ENCODE measurements around the gene DISP2.

DISP2 gene, protein sequence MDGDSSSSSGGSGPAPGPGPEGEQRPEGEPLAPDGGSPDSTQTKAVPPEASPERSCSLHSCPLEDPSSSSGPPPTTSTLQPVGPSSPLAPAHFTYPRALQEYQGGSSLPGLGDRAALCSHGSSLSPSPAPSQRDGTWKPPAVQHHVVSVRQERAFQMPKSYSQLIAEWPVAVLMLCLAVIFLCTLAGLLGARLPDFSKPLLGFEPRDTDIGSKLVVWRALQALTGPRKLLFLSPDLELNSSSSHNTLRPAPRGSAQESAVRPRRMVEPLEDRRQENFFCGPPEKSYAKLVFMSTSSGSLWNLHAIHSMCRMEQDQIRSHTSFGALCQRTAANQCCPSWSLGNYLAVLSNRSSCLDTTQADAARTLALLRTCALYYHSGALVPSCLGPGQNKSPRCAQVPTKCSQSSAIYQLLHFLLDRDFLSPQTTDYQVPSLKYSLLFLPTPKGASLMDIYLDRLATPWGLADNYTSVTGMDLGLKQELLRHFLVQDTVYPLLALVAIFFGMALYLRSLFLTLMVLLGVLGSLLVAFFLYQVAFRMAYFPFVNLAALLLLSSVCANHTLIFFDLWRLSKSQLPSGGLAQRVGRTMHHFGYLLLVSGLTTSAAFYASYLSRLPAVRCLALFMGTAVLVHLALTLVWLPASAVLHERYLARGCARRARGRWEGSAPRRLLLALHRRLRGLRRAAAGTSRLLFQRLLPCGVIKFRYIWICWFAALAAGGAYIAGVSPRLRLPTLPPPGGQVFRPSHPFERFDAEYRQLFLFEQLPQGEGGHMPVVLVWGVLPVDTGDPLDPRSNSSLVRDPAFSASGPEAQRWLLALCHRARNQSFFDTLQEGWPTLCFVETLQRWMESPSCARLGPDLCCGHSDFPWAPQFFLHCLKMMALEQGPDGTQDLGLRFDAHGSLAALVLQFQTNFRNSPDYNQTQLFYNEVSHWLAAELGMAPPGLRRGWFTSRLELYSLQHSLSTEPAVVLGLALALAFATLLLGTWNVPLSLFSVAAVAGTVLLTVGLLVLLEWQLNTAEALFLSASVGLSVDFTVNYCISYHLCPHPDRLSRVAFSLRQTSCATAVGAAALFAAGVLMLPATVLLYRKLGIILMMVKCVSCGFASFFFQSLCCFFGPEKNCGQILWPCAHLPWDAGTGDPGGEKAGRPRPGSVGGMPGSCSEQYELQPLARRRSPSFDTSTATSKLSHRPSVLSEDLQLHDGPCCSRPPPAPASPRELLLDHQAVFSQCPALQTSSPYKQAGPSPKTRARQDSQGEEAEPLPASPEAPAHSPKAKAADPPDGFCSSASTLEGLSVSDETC (N-terminal part only)

GRCh38 chr15:40357723-40358470 is at the start of gene DISP2:
TSS of gene DISP2 (plus strand) at chr15:40358219. CDS start at chr15:40358322, 103 bp downstream.
- DNase-seq = peak; percentile 94

GRCh38 chr15:40309344-40309862 is 48.6 kb upstream of the DISP2 start:
- no peak for DNase-seq

GRCh38 chr15:40310001-40310959 is 47.7 kb upstream of the DISP2 start:
- peak; percentile 89 for DNase-seq

DNA sequence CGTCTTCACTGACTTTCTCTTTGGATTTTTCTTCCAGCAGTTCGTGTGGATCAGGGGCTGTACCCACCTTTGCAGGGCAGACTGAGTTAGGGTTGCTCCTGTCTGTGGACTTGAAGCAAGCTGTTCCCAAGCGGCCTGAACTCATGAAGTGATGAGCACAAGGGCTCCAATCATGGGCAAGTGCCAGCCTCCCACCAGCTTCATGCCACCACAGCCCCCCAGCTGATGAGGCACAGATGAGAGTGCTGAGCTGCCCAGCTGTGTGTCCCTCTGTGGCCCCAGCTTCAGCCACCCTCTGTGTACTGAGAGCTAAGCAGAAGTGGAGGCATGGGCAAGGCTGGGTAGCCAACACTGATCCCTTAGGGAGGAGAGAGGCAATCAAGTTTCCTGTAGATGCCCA is 47.0 kb upstream of the DISP2 start:
- DNase-seq = no peak

DNA sequence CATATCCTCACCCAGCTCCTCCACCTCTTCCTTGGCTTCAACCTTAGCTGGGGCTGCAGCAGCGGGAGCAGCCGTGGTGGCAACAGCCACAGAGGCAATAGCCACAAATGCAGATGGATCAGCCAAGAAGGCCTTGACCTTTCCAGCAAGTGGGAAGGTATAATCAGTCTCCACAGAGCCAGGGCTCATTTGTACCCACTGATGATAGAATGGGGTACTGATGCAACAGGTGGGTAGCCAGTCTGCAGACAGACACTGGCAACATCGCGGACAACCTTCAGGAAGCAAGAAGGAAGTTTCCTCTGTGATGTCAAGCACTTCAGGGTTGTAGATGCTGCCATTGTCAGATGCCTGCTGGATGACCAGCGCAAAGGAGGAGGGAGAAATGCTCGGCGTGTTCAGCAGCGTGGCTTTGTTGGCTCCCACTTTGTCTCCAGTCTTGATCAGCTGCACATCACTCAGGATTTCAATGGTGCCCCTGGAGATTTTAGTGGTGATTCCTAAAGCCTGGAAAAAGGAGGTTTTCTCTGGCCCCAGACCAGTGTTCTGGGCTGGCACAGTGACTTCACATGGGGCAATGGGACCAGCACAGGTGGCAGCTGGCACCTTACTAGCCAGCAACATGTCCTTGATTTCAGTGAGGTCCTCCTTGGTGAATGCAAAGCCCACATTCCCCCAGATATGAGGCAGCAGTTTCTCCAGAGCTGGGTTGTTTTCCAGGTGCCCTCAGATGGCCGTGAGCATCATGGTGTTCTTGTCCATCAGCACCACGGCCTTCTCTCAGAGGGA is 45.5 kb upstream of the DISP2 start:
- DNase-seq = no peak

DNA sequence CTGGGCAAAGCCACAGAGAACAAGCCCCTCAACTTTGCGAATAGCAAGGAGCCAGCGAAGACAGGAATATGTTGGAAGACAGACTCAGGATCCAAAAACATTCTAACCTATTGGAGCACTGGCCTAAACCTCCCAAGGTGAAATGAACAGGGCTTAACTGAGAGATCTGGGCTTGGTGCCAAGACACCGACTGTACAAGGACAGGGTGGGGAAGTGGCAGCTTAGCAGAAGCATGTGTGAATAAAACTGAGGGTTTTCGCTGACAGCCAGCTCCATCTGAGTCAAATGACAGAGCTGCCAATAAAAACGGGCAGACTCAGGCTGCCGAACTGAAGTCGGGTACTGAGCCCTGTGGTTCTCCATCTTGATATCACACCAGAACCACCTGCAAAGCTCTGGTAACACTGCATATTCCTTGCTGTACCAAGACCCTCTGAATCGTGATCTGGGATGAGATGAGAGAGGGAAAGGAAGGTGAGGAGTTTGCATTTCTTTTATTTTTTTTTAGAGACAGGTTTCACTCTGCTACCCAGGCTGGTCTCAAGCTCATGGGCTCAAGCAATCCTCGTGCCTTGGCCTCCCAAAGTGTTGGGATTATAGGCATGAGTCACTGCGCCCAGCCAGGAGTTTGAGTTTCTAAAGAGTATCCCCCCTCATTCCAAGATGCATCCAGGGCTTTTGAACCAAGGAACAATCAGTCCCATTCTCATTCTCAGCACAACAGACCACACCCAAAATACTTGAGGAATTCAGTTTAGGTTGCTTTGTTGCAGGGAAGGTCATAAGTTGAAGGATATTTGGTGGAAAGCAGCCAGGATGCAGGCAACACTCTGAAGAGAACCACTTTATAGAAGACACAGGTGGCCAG is 44.3 kb upstream of the DISP2 start:
- peak; percentile 91 for DNase-seq

DNA sequence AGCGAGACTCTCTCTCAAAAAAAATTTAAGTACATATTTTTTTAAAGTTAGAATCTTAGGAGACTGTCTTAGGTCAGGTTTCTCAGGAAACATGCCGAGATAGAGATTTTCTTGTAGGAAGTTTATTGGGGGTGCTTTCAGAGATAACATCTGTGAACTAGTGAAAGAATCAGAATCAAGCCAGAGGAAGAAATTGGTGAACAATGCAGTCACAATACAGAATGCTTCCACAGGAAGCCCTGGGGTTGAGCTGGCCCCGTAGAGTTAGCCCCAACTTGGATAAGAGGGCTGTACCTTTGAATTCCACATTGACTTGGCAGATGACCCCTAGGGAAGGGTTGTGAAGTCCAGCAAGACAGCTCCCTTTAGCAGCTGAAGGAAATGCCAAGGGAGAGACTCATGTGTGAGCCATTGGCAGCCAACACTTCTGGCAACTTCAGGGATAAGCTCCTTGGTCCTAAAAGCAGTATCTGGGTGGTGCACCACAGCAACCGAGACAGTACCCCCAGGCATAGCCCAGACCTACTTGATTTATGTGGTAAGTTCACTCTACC is 43.2 kb upstream of the DISP2 start:
- DNase-seq = no peak

GRCh38 chr15:40316931-40317330 is 41.1 kb upstream of the DISP2 start:
- no peak for DNase-seq

- no peak for DNase-seq
Observed at GRCh38 chr15:40317580-40317979, 40.4 kb upstream of the DISP2 start.

DNA sequence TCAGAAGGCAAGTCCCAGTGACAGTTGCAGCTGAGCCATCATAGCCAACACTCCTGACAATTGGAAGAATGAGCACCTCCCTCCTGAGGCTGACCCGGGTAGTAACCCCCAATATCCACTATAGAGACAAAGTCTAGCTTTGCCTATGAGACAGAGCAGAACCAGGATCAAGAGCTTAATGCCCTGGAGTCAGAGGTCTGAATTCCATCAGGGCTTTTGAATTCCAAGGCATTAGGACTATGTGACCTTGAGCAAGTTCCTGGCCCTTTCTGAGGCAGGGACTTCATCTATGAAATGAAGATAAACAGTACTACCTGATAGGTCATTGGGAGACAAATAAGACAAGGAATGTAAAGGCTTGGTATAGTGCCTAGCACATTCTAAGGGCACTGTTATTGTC is 37.6 kb upstream of the DISP2 start:
- no peak for DNase-seq

DNA sequence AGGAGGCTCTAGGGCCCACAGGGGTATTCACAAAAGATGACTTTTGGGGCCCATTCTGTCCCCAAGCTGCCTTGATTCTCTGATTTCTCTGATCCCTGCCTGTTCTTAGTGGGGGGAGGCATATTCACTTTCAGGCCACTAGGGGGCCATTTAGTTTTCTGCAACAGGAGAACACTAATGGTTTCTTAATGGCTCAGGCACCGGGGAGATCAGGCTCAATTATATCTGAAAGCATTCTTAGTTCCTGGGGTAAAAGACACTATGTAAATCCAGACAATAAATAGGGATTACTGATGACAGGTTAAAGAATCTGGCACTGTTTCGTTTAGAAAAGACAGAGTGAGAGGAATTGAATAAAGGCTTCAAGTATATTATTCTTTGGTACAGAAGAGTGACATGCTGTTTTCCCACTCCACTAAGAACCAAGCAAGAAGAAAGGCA is 37.1 kb upstream of the DISP2 start:
- DNase-seq = peak; percentile 93

GRCh38 chr15:40322531-40323238 is 35.3 kb upstream of the DISP2 start:
- no peak for DNase-seq

GRCh38 chr15:40323239-40323952 is 34.6 kb upstream of the DISP2 start, which contains the start of gene INAFM2:
TSS of gene INAFM2 (plus strand) at chr15:40323692. CDS start at chr15:40324056, 364 bp downstream.
- DNase-seq = peak; percentile 99

- peak; percentile 54 for DNase-seq
Observed at GRCh38 chr15:40323953-40324937, 33.8 kb upstream of the DISP2 start.

GRCh38 chr15:40325188-40325587 is 32.8 kb upstream of the DISP2 start:
- DNase-seq = no peak

- peak; percentile 45 for DNase-seq
Observed at GRCh38 chr15:40325700-40326099, 32.3 kb upstream of the DISP2 start.
